HG03575 (cell line): Measurements from ENCODE around the gene GSG1L.

Experiments
- ATAC-seq: cut with Tn5 transposase; IDR thresholded peaks from one replicate; pipeline ENCODE4 v1.9.1; 2021; ENCODE audit not compliant: unreplicated experiment, insufficient number of reproducible peaks, low FRiP score; ENCODE audit errors: extremely low read depth

GSG1L gene

GRCh38 chr16:27792486-27793248 is 270.8 kb downstream of the GSG1L start:
- no peak for ATAC-seq

DNA sequence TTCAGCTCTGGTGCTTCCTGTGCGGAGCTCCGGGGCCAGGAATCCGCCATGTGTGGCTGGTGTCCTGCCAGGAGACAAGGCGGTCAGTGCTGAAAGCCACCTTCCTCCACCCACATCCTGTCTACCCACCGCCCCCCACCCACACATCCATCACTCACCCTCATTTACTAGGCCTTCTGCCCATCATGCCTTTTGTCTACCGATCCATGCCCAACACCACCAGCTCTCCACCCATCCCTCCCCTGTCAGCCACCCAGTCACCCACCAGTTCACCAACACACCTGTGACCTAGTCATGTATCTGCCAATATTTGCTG is 272.2 kb downstream of the GSG1L start:
- no peak for ATAC-seq

DNA sequence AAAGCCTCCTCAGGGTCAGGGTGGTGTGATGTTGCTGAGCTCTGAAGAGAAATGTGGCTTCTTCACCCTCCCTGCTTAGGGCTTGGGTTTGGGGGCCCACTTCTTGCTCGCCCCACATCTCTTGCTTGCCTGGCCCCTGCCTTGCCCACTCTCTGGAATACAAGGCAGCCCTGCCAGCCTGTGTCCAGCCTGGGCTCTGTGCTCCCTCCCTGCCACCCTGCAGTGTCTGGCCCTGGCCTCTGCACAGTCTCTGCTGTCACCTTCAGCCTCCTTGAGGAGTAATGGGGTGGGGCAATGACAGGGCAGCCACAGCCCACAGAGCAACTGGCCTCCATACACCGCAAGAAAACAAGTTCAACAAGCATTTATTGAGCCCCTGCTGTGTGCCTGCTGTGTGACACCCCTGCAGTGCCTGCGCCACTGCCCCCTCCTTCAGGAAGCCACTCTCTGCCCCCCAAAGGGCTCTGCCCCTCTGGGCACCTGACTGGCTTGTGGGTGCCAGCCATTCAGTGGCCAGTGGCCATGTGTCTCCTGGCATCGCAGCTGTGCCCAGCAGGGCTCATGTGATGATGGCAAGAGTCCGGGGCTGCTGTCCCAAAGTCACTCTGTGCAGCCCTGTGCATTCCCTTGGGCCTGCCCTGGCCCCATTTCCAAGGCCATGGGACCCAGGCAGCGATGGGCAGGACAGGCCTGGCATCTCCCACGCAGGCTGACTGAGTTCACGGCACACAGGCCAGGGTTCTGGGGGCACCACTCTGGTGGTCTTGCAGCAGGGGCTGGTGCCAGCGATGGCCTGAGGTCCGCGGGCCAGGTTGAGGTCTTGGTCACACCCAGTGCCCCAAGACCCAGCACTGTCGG is 272.7 kb downstream of the GSG1L start:
- no peak for ATAC-seq

DNA sequence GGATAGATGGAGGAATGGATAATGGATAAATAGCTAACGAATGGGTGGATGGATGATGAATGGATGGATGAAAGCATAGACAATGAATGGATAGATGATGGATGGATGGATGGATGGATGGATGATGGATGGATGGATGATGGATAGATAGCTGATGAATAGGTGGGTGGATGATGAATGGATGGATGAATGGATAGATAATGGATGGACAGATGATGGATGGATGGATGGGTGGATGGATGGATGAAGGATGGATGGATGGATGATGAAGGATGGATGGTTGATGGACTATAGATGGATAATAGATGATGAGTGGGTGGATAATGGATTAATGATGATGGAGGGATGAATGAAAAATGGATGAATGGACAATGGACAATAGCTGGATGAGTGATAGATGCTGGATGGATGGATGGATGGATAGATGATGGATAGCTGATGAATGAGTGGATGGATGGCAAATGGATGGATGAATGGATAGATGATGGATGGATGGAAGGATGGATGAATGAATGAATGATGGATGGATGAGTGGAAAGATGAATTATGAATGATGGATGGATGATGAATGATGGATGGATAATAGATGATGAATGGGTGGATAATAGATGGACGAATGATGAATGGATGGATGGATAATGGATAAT is 273.8 kb downstream of the GSG1L start:
- no peak for ATAC-seq

- ATAC-seq, result no peak
Observed at GRCh38 chr16:27789150-27789549, 274.4 kb downstream of the GSG1L start.

DNA sequence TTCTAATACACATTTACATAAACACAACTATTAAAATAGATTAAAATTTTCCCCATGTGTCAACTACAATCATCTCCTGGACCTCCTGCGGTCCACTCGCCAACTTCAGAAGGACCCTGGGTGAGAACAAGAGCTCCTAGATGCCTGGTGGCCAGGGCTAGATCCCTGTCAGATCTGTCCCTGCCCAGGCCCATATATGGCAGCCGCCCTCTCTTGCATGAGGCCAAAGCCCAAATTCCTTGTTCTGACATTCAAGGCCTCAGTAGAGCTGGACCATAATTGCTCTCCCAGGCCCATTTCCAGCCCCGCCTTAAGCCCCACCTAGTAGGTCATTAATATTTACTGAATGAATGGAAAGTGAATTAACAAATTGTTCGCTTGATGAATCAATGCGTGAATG is 275.8 kb downstream of the GSG1L start:
- ATAC-seq, result no peak

GRCh38 chr16:27786923-27787625 is 276.4 kb downstream of the GSG1L start:
- no peak for ATAC-seq

GRCh38 chr16:27786221-27786922 is 277.1 kb downstream of the GSG1L start:
- ATAC-seq, result no peak

- no peak for ATAC-seq
Observed at GRCh38 chr16:27785307-27785678, 278.2 kb downstream of the GSG1L start.

GRCh38 chr16:27784351-27785306 is 278.9 kb downstream of the GSG1L start:
- ATAC-seq, result no peak

DNA sequence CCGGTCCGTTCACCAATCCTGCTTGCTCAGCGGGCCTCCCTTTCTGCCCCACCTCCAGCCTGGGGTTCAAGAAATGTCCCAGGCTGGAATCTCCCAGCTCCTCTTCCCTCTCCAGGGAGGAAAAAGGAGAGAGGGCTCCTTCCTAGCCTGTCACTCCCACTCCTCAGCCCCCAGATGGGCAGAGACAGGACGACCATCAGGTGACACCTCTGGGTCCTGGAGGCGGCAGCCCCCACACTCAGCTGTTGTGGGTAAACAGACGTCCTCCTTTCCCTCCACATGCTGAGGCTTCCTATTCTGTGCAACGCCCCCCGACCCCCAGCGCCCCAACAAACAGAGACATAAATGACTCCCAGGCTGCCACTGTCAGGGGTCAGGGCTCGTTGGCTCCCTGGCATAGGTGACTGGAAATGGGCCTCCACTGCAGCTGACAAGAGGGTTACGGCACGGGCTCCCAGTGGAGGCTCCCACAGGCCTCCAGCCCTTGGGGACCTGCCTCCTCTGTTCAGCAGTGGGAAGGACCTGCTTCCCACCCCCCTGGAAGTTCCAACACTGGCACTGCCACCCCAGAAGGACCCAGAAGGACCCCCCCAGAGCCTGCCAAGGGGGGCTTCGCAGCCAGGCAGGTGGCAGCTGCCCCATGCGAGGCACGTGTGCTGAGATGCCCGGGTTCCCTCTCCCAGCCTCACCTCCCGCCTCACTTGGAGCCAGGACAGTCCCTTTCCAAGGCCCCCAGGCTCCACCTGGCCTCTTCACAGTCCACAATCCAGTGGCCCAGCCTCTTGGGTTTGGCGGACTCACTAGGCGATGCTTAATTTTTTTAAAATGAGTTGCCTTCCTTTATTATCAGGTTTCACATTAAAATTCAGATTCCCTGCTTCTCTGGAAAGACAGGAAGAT is 281.3 kb downstream of the GSG1L start:
- ATAC-seq, result no peak

GRCh38 chr16:27781195-27781524 is 282.4 kb downstream of the GSG1L start:
- ATAC-seq, result no peak

DNA sequence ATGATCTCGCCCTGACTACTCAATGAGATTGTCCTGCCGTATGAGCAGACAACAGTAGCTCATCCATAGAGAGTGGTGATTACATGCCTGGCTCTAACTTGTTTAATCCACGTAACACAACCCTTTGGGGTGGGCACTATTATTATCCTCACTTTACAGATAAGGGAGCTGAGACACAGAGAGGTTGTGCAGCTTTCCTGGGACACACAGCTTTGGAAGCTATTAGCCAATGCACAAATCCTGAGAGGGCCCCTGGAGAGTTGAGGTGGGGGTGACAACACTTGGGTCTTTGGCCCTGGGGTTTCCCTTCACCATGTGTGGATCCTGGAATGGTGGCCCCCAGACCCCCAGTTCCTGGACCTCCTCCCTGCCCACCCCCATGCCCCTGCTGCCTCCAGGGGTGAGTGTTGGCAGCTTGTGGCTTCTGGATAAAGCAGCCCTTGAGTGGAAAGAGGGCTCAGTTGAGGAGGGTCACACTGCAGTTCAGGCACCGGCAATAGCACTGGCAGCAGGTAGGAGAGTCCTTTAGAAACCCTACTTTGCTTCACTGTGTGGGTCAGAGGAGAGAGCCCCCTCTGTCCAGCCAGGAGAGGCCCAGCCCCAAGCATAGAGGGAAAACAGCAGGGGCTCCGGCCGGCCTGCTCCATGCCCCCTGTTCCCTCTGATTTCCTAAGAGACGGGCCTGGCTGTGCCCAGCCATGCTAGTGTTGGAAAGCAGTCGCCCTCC is 282.9 kb downstream of the GSG1L start:
- no peak for ATAC-seq

GRCh38 chr16:27779641-27780164 is 283.8 kb downstream of the GSG1L start:
- no peak for ATAC-seq

- no peak for ATAC-seq
Observed at GRCh38 chr16:27778926-27779570, 284.5 kb downstream of the GSG1L start.
